Progenitor cell of endocrine pancreas (in vitro differentiated cells): ENCODE data around the gene GLYAT. TPM values are rescaled to one million over a fixed set of nuclear protein-coding genes. Genes with fewer than 3 reads are reported as not detected.

Experiments used
- DNase-seq: peaks from one replicate; pipeline ENCODE4 v3.0.0; 2021; ENCODE audit warnings: low spot score; ENCODE audit not compliant: unreplicated experiment
- H3K27ac Mint-ChIP-seq: 2 replicates; pipeline ENCODE4 v1.8.0; 2021; ENCODE audit warnings: mild to moderate bottlenecking, moderate library complexity, mixed read lengths
- H3K27me3 Mint-ChIP-seq: 2 replicates; pipeline ENCODE4 v1.8.0; 2021; ENCODE audit warnings: mixed read lengths
- H3K36me3 Mint-ChIP-seq: 2 replicates; pipeline ENCODE4 v1.8.0; 2022; ENCODE audit warnings: mixed read lengths; ENCODE audit not compliant: insufficient read depth
- H3K4me1 Mint-ChIP-seq: 2 replicates; pipeline ENCODE4 v1.8.0; 2021; ENCODE audit warnings: low read depth, mixed read lengths
- H3K4me3 Mint-ChIP-seq: 2 replicates; pipeline ENCODE4 v1.8.0; 2021; ENCODE audit warnings: low read depth, mild to moderate bottlenecking, moderate library complexity, mixed read lengths
- H3K9me3 Mint-ChIP-seq: 2 replicates; pipeline ENCODE4 v1.8.0; 2021; ENCODE audit warnings: low read depth, mixed read lengths
- total RNA-seq: library from RNA; stranded (reverse); gene quantifications from 2 replicates; pipeline ENCODE4 v1.2.1, GENCODE V29; 2021
- TF ChIP-seq, protein P1 (sequence below): fragments of 200-600 bp; sonication (generic); IDR thresholded peaks from one replicate; pipeline ENCODE4 v1.5.0; 2021; ENCODE audit warnings: antibody characterized with exemption, mild to moderate bottlenecking; ENCODE audit not compliant: unreplicated experiment

Gene GLYAT
- total RNA-seq, 1 donor from 2014 or later = not detected

DNA sequence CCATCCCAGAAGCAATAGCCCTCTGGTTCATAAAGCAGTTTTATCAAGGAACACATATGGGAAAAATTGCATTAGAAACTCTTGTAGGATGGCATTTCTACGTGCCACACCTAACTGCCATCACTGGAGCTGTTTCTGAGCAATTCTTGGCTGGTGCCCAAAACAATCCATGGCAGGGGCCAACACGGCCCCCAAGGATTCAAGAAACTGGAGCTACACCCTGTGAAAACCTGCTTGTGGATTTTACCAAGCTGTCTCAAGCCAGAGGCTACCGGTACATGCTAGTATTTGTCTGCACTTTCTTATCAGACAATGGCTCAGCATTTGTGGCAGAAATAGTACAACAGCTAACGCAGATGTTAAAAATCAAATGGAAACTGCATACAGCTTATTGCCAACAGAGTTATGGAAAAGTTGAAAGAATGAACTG is 42.4 kb upstream of the GLYAT start:
- Mint-ChIP-seq H3K27me3 (no peaks in the 10 kb centered on the region), H3K36me3 (no peaks in the 10 kb centered on the region), H3K27ac (no peak overlapping the region), H3K9me3 (peaks cover 44% of the 10 kb centered on the region), H3K4me3 (no peak overlapping the region), H3K4me1 (peaks cover 1% of the 10 kb centered on the region)
- TF ChIP-seq, protein P1, sequence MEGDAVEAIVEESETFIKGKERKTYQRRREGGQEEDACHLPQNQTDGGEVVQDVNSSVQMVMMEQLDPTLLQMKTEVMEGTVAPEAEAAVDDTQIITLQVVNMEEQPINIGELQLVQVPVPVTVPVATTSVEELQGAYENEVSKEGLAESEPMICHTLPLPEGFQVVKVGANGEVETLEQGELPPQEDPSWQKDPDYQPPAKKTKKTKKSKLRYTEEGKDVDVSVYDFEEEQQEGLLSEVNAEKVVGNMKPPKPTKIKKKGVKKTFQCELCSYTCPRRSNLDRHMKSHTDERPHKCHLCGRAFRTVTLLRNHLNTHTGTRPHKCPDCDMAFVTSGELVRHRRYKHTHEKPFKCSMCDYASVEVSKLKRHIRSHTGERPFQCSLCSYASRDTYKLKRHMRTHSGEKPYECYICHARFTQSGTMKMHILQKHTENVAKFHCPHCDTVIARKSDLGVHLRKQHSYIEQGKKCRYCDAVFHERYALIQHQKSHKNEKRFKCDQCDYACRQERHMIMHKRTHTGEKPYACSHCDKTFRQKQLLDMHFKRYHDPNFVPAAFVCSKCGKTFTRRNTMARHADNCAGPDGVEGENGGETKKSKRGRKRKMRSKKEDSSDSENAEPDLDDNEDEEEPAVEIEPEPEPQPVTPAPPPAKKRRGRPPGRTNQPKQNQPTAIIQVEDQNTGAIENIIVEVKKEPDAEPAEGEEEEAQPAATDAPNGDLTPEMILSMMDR = no peak
- no peak for DNase-seq

GRCh38 chr11:58773337-58773736 is 41.6 kb upstream of the GLYAT start:
- peaks cover 1% of the 10 kb centered on the region for H3K4me1 Mint-ChIP-seq
- no peak overlapping the region for H3K4me3 Mint-ChIP-seq
- peaks cover 40% of the 10 kb centered on the region for H3K9me3 Mint-ChIP-seq
- DNase-seq = no peak
- TF ChIP-seq, protein P1 = no peak
- no peaks in the 10 kb centered on the region for H3K27me3 Mint-ChIP-seq
- H3K27ac Mint-ChIP-seq = no peak overlapping the region
- H3K36me3 Mint-ChIP-seq = no peaks in the 10 kb centered on the region

DNA sequence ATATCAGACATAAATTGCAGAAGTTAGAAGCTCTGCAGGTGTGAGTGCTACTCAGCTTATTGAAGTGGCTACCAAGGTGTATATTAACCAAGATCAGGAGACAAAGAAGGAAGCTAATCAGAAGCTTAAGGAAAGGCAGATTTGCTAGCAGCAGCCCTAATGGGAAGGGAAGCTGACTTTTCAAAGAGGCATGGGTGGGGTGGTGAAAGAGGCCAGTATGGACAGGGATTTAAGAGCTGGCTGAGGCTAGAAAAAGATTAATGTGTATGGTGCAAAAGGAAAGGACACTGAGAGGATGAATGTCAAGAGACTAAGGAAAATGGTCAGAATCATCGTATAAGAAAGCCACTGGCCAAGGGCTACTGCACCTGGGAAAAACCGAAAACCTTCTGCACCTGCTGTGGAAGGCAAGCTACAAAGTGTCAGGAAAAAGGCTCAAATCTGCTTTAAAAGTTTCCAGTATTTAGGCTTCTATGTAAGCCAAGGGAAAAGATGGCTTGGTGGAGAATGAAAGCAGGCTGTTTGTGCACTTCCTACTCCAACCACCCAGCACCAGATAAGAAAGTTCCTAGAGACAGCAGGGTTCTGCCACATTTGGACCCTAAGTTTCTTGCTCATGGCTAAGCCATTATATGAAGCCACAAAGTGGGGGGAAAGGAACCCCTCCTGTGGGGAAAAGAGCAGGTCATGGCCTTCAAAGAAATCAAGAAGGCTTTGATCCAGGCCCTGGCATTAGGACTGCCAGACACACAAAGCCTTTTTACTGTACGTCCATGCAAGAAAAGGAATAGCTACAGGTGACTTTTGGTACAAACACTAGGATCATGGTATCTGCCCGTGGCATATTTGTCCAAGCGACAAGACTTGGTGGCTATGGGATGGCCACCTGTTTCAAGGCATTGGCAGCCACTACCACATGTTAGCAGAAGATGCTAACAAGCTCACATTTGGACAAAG is 40.9 kb upstream of the GLYAT start:
- no peaks in the 10 kb centered on the region for H3K27me3 Mint-ChIP-seq
- no peak overlapping the region for H3K4me3 Mint-ChIP-seq
- DNase-seq = no peak
- H3K27ac Mint-ChIP-seq = no peak overlapping the region
- peaks cover 38% of the 10 kb centered on the region for H3K9me3 Mint-ChIP-seq
- TF ChIP-seq, protein P1 = no peak
- peaks cover 1% of the 10 kb centered on the region for H3K4me1 Mint-ChIP-seq
- H3K36me3 Mint-ChIP-seq = no peaks in the 10 kb centered on the region

DNA sequence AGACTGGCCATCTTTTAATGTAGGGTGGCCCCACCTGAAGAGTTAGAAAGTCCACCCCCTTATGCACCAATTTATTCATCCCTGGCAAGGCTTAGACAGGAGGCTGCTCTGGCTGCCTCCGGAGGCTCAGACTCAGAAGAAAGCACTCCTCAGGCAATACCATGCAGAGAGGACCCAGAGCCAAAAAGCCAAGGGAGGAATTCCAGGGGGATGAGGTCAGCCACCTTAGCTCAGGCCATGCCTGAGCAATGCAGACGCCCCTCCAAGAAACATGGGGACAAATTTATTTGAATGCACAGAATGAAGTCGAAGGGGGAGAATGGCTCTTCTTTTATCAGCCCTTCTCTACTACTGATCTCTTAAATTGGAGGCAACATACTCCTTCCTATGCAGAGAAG is 39.7 kb upstream of the GLYAT start:
- Mint-ChIP-seq H3K4me1 (peaks cover 1% of the 10 kb centered on the region), H3K4me3 (no peak overlapping the region), H3K27me3 (no peaks in the 10 kb centered on the region), H3K36me3 (no peaks in the 10 kb centered on the region), H3K9me3 (peaks cover 33% of the 10 kb centered on the region), H3K27ac (no peak overlapping the region)
- TF ChIP-seq, protein P1 = no peak
- no peak for DNase-seq

GRCh38 chr11:58770627-58771457 is 39.1 kb upstream of the GLYAT start:
- H3K4me3 Mint-ChIP-seq = no peak overlapping the region
- no peaks in the 10 kb centered on the region for H3K36me3 Mint-ChIP-seq
- no peak overlapping the region for H3K27ac Mint-ChIP-seq
- peaks cover 1% of the 10 kb centered on the region for H3K4me1 Mint-ChIP-seq
- no peaks in the 10 kb centered on the region for H3K27me3 Mint-ChIP-seq
- TF ChIP-seq, protein P1 = no peak
- no peak for DNase-seq
- peaks cover 38% of the 10 kb centered on the region for H3K9me3 Mint-ChIP-seq
